Measurements from ENCODE around the gene MEFV.

Gene MEFV

DNA sequence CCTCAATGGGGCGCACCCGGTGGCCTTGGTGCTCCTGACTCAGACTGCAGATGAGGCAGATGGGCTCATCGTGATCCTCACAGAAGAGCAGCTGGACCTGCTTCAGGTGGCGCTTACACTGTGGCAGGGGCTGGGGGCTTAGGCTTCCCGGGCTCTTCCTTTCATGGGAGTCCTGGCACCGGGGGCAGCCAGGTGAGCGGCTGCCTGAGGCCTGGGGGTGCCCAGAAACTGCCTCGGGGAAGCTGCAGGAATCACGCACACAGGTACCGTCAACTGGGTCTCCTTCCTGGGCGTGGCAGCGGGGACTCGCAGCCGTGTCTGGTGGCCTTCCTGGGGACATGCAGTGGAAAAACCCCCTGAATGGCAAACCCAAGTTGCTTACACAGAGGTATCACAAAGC lies 7.0 kb downstream of the MEFV start:
- no peak overlapping the region for H3K4me3 ChIP-seq (ENCODE audit: low read length)
- TF ChIP-seq, protein P1, sequence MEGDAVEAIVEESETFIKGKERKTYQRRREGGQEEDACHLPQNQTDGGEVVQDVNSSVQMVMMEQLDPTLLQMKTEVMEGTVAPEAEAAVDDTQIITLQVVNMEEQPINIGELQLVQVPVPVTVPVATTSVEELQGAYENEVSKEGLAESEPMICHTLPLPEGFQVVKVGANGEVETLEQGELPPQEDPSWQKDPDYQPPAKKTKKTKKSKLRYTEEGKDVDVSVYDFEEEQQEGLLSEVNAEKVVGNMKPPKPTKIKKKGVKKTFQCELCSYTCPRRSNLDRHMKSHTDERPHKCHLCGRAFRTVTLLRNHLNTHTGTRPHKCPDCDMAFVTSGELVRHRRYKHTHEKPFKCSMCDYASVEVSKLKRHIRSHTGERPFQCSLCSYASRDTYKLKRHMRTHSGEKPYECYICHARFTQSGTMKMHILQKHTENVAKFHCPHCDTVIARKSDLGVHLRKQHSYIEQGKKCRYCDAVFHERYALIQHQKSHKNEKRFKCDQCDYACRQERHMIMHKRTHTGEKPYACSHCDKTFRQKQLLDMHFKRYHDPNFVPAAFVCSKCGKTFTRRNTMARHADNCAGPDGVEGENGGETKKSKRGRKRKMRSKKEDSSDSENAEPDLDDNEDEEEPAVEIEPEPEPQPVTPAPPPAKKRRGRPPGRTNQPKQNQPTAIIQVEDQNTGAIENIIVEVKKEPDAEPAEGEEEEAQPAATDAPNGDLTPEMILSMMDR (IDR thresholded peaks at IDR 0.05; ENCODE audit: insufficient read depth, low read depth, low read length, missing control alignments): no peak
- DNase-seq (ENCODE audit: low read depth): no peak

DNA sequence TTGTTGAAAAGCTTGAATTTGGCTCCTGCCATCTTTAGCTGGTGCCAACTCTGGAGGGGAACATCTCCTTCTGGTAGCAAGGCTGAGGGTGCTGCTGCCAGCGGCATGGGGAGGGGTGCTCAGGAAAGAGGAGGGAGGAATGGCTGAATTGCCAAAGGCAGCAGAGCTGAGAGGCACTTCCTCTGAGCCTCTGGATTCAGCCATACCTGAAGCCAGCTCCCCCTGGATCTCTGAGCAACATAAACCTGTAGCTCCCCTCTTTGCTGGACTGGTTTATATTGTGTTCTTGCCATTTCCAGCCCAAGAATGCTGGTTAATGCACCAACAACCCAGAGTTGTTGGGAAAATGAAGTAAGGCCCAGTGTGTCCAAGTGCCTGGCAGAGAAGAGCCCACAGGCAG lies 7.4 kb downstream of the MEFV start:
- no peak overlapping the region for H3K4me3 ChIP-seq (ENCODE audit: low read length)
- TF ChIP-seq, protein P1 (IDR thresholded peaks at IDR 0.05; ENCODE audit: insufficient read depth, low read depth, low read length, missing control alignments): no peak
- DNase-seq (ENCODE audit: low read depth): no peak

DNA sequence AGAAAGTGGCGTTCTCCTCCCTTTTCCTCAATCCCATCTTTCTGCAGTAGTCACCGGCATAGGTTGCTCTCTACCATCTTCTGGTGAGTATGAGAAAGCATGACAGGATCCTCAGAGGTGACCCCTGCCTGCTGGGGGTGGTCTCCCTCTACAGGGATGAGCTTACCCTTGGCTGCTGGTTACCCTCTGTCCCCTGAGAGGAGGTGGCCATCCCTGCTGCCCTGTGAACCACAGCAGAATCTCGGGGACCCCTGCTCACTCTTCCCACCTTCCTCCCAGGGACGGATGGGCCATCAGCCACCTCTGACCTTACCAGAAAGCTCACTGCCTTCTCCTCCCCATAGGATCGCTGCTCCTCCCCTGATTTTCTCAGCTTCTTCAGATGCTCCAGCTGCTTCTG lies 7.8 kb downstream of the MEFV start:
- TF ChIP-seq, protein P1 (IDR thresholded peaks at IDR 0.05; ENCODE audit: insufficient read depth, low read depth, low read length, missing control alignments): no peak
- no peak for DNase-seq (ENCODE audit: low read depth)
- no peak overlapping the region for H3K4me3 ChIP-seq (ENCODE audit: low read length)

DNA sequence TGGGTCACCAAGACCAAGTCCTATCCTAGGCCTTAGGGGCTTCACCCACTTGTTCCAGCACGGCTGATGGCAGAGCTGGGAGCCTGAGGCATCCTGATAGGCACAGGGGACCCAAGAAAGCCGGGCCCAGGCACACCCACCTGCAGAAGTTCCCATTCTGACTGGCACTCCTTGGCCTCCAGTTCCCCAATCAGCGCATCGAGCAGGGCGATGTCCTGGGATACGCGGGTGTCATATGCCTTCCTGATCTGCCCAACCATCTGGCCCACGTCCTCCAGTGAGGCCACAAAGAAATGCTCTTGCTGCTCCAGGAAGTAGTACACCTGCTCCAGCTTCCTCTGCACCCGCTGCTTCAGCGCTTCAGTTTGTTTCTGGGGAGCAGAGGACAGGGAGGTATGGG lies 9.6 kb downstream of the MEFV start:
- no peak overlapping the region for H3K4me3 ChIP-seq (ENCODE audit: low read length)
- TF ChIP-seq, protein P1 (IDR thresholded peaks at IDR 0.05; ENCODE audit: insufficient read depth, low read depth, low read length, missing control alignments): no peak
- DNase-seq (ENCODE audit: low read depth): no peak

DNA sequence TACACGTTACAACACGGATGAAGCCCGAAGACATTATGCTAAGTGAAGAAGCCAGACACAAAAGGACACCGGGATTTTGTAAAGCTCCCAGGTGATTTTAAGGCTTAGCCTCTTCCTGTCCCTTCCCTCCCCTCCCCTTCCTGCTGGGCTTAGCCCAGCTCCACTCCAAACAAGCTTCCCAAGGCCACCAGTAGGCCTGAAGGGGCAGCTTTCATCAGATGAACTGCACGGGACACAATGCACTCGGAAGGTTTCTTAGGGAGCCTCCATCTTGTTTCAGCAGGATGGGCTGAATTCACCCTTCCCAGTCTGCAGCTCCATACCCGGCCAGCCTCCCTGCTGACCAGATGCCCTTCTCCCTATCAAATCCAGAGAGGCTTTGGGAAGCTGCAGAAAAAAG lies 10.4 kb downstream of the MEFV start:
- TF ChIP-seq, protein P1 (IDR thresholded peaks at IDR 0.05; ENCODE audit: insufficient read depth, low read depth, low read length, missing control alignments): no peak
- H3K4me3 ChIP-seq (ENCODE audit: low read length): no peak overlapping the region
- DNase-seq (ENCODE audit: low read depth): no peak

DNA sequence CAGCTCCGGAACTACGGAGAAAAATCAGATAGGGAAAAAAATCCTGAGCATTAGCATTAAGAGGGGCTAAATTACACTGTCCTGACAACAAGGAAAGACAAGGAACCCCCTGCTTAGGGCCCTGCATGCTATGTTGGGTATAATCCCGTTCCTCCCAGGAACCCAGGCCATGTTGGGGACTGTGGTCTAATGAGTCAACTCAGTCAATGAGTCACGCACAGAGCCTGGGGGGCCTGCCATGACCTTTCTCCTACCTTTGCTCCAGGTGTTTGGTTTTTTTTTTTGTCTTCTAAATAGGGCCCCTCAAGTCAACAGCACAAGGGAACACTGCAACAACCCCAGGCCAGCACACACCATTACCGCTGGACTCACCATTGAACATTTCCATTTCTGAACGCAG lies 12.6 kb downstream of the MEFV start:
- TF ChIP-seq, protein P1 (IDR thresholded peaks at IDR 0.05; ENCODE audit: insufficient read depth, low read depth, low read length, missing control alignments): no peak
- peak; percentile 28 for DNase-seq (ENCODE audit: low read depth)
- no peak overlapping the region for H3K4me3 ChIP-seq (ENCODE audit: low read length)

DNA sequence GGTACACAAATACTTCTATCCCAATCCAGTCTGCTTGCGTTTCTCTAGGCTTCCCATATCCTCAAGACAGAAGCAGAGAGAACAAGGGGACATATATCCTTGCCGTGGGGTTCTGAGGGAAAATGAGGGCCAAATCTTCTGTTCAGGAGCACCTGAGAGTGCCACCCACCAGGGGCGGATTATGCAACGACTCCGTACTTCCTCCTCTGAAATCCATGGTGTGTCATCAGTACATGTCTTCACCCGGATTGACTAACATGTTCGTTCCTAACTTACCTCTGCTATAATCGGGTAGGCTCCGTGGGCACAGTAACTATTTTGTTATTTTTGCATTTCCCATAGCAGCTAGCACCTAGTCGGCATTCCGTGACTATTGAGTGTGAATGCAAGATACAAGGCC lies 13.7 kb downstream of the MEFV start:
- DNase-seq (ENCODE audit: low read depth): peak; percentile 88
- no peak overlapping the region for H3K4me3 ChIP-seq (ENCODE audit: low read length)
- TF ChIP-seq, protein P1 (IDR thresholded peaks at IDR 0.05; ENCODE audit: insufficient read depth, low read depth, low read length, missing control alignments): no peak

Measured in epithelial cell of esophagus (primary cell).